HG03521 (cell line): ENCODE results near the gene PTGER3.

Experiments
- ATAC-seq: cut with Tn5 transposase; IDR thresholded peaks from one replicate; pipeline ENCODE4 v1.9.1; 2021; ENCODE audit warnings: mild to moderate bottlenecking, moderate library complexity; ENCODE audit not compliant: unreplicated experiment

The PTGER3 gene

DNA sequence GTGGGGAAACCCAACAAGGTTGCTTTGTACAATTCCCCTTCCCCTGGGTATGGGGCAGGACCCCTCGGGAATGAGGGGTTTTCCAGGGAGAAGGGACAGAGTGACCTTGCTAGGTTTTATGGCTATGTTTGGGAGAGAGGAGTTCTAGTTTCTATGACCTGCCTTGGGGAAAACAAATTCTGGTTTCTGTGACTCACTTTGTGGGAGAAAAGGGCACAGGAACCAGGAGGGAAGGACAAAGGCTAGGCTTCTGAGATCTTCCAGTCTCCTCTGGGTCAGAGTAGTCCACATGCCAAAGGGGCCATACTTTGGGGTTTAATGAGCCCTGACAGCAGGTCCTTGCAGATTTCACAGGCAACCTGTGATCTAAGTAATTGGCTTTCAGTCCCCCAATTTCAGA lies 5.5 kb upstream of the PTGER3 start:
- ATAC-seq = no peak

DNA sequence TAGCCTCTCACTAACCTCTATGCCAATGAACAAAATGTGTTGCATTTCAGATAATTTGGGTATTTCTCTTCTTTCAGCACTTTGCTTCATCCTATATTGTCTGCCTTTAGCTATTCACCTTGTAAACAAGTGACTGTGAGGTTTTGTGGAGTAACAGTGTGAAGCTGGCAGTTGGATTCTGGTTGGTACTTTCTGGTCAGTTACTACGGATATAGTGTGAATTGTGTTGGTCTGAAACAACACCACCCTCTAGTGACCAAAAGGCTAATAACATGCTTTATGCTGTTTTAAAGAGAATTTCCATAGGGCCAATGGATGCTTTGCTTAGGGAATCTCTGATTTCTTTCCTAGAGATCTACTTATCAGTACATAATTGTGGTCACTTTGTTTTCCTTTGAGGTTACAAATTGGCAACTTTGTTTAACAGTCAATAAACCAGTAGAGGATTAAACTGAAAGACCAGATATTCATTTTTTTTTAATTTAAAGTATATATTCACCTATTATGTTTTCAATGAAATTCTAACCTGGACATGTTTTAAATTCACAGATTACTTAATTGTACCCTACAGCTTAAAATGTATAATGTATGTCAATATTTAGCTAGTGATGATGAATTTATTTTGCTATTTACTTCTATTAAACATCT lies 2.5 kb upstream of the PTGER3 start:
- peak; percentile 58 for ATAC-seq

DNA sequence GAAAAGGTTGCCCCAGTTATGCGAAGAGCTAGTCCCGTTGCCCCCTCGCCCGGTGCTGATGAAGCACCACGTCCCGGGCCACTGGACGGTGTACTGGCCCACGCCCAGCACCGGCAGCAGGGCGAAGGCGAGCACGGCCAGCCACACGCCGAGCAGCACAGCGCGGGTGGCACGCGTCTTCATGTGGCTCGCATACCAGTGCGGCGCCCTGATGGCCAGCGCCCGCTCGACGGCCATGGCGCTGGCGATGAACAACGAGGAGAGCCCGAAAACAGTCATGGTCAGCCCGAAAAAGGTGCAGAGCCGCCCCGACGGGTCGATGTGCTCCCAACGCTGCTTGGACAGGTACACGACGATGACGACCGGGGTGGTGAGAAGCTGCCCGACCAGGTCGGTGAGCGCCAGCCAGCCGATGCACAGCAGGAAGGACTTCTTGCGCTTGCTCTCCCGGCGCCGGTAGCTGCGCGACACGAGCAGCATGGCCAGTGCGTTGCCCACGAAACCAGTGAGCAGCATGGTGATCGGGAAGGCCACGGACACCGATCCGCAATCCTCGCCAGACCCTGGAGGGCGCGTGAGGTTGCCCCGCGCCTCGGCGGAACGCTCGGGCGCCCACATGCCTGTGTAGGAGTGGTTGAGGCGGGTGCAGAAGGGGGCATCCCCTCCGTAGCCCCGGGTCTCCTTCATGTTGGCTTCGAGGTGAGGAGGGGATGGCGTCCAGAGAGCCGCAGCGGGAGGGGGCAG lies 553 bp downstream of the PTGER3 start:
- no peak for ATAC-seq

DNA sequence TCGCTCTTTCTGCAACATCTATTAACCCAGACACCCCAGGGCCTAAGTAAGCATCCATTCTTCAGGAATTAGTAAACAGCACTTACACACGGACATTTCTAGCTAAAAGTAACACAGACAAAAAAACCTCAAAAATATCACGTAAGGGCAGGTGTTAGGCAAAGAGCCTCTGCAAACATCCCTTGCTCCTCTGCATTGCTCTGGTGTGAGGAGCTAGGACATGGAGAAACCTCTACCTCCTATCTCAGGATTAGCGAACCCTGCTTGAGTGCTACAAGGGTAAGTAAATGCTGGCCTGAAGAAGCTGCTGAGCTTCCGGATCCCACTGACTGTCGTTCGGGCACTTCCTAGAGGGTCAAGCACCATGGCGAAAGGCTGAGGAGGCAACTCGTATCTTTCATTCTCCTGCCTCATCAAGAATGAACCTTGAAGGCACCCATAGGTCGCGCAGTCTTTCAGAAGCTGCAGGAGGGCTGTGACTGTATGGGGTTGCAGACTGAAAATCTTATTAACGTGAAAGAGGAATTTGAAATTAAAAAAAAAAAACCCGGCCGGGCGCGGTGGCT lies 2.1 kb downstream of the PTGER3 start:
- no peak for ATAC-seq

DNA sequence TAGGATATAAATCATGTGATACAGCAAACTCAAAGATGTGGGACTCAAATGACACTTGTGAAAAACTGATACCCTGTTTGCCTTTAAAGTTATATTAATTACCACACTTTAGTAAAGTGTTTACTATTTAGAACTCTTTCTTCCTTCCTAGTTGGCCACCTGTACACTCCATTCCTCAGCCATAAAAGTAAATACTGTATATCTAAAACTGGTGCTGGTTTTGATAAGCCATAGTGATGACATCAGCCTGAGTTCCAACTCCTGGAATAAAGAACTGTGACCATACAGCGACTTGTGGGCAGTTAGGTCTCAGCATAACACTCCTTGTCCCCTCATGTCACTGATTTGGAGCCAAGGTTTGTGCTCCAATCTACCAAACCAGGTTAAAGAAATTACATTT lies 2.8 kb downstream of the PTGER3 start:
- no peak for ATAC-seq

DNA sequence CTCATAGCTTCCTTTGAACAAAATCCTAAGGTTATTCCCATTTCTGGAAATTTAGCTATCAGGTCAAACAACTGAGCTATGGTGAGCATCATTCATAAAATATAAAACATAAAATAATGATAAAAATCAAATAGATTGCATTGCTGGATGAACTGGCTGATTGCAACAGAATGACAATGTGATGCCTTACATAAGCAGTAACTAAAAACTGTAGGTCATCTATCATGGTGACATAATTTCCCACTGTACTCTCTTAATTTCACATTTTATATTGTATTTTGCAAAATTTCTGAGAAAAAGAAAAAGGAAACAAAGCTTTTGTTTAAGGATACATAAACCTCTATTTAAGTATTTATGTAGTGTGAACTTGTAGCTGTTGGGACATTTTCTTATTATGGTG lies 4.6 kb downstream of the PTGER3 start:
- ATAC-seq = no peak

DNA sequence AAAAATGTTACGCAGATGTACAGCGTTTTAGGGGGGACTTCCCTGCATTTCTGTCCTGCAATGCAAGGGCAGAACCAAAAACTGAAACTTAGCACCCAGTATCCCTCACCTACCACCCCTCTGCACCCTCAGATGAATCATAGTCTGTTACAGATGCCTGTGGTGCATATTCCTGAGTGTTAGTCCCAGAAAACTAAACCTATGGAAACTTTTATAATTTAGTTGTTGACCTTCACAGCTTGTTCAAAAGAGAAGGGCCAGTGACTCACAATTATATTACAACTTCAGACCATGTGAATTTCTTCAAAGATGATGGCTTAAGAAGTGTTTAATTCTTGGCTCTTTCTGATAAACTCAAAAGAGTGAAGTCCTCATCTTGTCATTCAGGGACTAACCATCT lies 5.8 kb downstream of the PTGER3 start:
- no peak for ATAC-seq

DNA sequence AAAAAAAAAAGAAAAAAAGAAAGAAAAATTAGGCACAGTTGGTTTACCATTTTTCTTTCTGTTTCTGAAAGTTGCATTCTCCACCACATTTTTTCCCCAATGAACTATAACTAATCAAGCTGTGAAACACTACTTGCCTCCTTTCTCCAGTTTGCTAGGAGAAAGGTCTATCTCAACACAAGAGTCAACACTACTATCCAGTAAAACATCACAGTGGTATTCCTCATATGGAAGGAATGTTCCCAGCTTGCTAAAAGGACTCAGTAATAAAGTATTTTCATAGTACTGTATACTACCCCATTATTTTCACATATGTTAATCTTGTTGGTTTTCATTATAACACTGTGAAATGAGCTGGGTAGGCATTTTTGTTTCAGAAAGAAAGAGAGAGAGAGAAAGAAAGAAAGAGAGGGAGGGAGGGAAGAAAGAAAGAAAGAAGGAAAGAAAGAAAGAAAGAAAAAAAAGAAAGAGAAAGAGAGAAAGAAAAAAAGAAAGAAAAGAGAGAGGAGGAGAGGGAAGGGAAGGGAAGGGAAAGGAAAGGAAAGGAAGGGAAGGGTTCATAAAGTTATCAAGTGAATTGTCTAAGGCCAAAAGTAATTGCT lies 7.9 kb downstream of the PTGER3 start:
- no peak for ATAC-seq

DNA sequence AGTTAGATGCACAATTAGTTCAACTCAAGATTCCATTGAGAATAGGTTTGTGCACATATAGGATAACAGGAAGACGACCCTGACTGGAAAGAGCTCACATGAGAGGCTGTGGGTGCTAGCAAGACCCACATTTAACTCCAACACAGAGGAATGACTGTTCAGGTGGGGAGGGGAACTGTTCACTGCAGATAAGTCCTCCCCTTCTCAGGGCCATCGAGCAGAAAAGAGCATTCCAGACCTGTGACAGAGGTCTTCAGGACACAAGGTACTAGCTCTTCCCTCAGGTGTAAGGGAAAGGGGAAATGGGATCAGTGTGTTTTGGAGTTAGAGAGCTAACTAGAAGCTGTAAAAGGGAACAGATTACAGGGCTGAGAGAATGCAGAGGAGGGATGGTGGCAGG lies 8.7 kb downstream of the PTGER3 start:
- no peak for ATAC-seq

DNA sequence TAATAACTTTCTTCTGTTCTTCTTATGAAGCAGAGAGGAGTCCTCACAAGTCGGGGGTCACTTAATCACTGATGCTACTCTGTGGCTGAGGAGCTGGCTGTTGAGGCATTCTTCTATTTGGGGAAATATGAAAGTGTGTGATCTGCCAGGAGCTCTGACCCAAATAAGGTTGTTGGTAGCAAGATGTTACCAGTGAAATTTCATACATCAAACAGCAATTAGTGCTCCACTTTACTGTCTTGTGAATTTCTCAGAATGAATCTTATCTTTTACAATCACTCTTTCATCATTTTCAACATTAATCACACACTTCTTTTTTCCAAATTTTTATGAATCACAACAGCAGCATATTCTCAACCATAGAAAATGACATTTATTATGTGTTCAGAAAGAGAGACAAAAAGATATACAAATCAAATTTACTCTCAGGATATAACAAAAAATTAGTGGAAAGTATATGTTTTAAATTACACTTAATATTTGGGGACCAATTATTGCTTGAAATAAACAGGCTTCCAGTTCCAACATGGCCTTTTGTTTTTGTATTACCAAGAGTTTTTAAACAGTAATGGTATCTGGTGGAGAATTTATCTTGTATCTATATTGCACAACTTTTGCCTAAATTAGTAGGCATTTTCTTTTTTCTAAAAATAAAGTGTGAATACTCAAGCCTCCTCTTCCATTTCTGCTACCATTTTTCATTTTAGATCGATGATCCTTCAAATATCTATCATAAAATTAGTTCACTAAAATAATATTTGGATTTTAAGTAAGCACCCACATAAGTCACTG lies 9.6 kb downstream of the PTGER3 start:
- ATAC-seq = no peak

DNA sequence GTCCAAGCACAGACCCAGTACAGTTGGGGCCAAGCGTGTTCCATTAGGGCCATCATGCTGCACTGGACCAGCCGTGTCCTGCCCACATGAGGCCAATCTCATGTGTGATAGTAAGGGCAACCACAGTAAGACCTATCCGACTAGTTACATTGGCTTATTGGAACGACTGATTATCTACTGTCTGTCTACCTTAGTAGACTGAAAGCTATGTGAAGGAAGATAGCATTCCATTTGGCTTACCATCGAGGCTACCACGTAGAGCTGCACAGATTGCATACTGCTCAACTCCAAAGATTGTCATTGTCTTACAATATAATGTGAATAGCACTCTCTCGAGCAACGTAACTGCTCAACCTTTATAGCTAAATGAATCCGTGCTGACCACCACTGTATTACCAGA lies 10.6 kb downstream of the PTGER3 start:
- ATAC-seq = no peak

DNA sequence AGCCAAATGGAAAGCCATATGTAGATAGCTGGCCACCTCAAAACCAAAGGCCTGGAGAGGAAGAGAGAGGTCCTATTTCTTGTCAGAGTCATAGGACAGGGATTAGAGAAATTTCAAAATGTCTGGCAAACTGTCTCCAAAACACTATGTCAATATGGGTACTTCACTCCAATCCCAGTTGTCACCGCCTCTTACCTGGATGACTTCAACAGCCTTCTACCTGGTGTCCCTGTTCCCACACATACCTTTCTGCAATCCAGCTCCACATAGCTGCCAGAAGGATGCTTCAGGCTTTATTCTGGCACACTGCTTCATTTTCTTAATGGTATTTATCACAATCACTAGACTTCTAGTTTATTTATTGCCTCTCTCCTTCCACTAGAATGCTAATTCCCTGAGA lies 14.5 kb downstream of the PTGER3 start:
- no peak for ATAC-seq

DNA sequence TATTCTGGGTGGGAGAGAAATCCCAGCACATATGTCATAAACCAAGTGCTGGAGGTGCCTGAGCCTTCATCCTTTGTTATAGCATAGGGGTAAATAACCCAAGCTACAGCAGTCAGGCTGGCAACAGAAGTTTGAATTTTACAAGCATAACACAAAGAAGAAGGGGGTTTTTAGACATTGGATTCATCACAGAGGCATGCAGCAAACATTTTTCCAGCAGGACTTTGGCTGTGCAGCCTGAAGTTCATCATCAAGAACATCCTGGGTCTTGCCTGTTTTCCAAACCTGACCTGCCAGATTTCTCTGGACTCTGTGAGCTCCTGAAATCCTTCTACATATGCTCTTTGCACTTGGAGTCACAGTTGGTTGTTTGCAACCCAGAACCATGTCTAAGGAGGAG lies 16.2 kb downstream of the PTGER3 start:
- ATAC-seq = no peak

DNA sequence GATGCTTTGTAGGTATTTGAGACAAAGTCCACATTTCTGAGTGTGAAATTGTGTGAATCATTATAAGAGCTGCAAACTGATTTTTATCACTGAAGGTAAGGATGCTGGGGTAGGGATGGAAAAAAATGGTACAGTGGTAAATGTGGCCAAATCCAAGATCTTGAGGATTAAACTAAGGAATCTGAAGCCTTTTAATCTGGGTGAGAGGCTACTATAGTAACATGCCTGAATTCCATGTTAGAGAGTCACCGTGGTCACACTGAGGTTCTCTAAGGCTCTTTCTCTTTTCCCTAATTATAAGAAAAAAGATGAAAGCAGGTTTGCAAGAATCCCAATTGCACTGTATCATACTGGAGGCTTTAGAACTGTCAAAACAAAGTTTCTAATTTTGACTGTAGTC lies 17.6 kb downstream of the PTGER3 start:
- ATAC-seq = no peak

DNA sequence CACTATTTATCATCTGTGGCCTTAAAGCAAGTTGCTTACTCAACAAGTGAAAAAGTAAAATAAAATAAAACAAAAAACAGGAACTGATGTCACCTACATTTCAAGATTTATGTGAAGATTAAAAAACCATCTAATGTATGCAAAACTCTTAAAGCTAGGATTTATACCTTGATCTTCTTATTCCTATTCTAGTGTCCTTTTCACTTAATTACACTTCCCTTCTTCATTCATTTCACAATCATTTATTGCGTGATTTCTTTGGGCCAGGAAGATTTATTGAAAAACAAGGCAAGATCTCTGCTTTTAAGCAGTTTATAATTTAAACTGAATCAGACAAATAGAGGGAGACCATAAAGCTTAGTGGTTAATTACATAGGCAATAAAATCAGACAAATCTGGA lies 18.6 kb downstream of the PTGER3 start:
- ATAC-seq = no peak

DNA sequence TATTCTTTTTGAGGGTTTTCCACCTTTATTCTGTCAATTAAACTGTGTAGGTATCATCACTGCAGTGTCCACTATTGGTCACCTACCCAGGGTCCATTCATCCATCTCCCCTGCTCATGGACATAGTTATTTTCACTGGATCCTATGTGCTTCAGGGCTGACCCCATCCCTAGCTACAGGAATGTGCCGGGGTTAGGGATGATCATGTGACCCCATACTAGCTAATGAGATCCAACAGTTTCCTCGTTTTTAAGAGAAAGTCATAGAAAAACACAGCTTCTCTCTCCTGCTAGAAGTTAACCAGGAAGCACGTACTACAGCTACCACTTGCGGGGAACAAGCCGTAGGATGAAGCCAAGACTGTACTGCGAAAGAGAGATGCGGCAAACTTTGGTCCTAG lies 19.6 kb downstream of the PTGER3 start:
- no peak for ATAC-seq

DNA sequence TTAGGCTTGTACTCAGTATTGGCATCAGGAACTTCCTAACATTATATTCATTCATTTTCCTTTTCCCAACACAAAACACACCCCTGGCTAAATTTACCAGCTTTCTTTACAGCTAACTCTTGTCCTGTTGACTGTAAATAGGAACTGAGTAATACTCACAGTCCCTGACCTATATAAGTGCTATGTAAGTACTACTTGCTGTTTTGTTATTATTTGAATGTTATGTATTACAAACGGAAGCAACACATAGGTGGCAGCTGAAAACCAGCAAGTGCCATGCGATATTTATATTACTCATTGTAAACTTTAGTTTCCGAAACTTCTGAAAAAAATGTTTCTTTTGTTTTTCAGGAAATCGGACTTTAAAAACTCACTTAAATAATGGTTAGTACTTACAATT lies 21.5 kb downstream of the PTGER3 start:
- no peak for ATAC-seq

DNA sequence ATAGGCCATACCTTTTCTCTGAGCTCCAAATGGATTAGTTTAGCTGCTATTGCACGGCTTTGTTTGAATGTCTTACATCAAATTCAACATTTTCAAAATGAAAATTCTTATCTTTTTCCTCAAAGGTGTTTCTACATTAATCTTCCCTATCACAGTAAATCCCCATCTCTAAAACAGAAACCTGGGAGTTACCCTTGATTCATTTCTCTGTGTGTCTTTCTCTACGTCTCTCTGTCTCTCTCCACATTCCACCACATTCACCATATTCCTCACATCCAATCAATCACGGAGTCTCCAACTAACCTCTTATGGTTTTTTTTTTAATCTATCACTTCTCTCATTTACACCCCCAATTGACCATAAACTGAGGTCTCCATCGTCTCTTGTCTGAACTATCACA lies 24.1 kb downstream of the PTGER3 start:
- ATAC-seq = no peak

DNA sequence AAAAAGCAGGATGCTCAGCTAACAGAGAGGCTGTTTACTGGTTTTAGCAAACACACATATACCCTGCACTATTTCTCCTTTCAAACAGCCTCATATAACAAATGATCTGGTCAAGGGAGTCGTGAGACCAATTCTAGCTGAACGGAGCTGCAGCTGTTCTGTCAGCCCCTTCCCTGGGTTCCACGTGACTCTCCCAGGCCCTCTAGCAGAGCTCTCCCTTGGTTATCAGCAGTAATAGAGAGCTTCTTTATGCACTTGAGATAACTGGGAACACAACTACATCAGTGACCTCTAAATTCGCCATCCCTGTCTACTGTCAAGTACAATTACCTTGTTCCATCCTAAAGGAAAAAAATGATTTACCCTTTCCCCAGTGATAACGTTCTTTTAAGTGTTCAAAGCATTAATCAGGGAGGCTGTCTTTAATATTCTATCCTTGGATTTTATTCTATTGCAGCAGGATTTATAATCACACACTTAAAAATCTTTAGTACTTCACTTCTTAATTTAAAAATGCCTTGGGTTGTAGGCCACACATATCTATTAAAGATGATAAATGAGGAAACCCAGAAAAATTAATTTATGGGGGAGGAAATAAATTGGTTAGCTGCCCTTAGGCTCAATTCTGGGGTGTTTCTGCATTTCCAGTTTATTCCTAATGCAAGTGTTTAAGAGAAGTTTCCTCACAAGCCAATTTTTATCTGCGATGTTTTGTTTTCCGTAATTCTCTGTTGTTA lies 28.2 kb downstream of the PTGER3 start:
- no peak for ATAC-seq

DNA sequence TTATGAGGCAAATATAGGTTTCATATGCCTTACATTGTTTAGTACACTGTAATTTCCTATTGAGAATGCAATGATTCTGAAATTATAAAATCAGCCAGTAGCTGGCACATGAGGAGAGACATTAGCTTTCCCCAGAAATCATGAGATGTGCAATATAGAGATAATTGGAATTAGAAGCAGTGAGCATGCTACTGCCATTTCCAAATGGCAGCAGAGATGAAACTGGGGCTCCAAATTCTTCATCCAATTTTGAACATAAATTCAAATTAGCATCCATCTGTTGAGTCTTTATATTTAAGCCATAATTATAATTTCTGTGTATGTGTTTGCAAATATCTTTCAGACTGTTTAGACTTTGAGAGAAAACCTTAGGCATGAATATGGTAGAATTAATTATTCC lies 28.8 kb downstream of the PTGER3 start:
- ATAC-seq = no peak

DNA sequence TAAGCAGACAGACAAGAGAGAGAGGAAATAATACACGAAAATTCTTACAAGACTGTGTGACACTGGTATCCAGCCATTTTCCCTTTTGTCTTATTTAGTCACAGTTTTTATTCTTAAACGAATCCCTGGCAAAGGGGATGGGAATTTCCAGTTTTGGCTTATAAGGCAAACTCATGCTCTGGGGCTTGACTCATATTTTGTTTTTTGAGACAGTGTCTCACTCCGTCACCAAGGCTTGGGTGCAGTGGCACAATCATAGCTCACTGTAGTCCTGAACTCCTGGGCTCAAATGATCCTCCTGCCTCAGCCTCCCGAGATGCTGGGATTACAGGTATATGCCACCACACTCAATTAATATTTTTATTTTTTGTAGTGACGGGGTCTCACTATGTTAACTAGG lies 31.9 kb downstream of the PTGER3 start:
- ATAC-seq = no peak
